ENCODE measurements around the gene ELF4. TPM values are rescaled to one million over a fixed set of nuclear protein-coding genes. Genes with fewer than 3 reads are reported as not detected.

The ELF4 gene
- total RNA-seq, 2 experiments from 2014 or later: 17.3 to 17.6 TPM

Other genes starting within 250 kb of the ELF4 start
- 10 to 100 TPM; 67.6 to 68.6 TPM for gene UTP14A, start 204.3 kb downstream of the ELF4 start, total RNA-seq
- gene BCORL1, start 127.9 kb downstream of the ELF4 start, total RNA-seq: 1 to 10 TPM; 6.8 to 7.3 TPM
- gene AIFM1, start 55.3 kb upstream of the ELF4 start, total RNA-seq: 10 to 100 TPM; 60.1 to 62.7 TPM
- gene RAB33A, start 61.5 kb upstream of the ELF4 start, total RNA-seq: 10 to 100 TPM; 22.6 to 26.1 TPM
- gene ZNF280C, start 158.4 kb upstream of the ELF4 start, total RNA-seq: 1 to 10 TPM; 5.8 to 6.5 TPM
- gene SLC25A14, start 229.4 kb upstream of the ELF4 start, total RNA-seq: 10 to 100 TPM; 12.6 to 13.7 TPM